GM23248 (cell line): Measurements from ENCODE around the gene MAP1S.

Source experiments
- EZH2 ChIP-seq: fragments of 200-600 bp; sonication (generic); IDR thresholded peaks from 2 replicates; pipeline ENCODE4 v1.6.1; 2018; ENCODE audit warnings: antibody characterized with exemption, mild to moderate bottlenecking; ENCODE audit not compliant: insufficient read depth, poor library complexity, severe bottlenecking
- EZH2phosphoT487 ChIP-seq: fragments of 200-600 bp; sonication (generic); IDR thresholded peaks from 2 replicates; pipeline ENCODE4 v1.6.1; 2018; ENCODE audit warnings: antibody characterized with exemption, moderate library complexity, mild to moderate bottlenecking, low read depth; ENCODE audit not compliant: insufficient read depth

- no peak for TF ChIP-seq EZH2
- no peak for TF ChIP-seq EZH2phosphoT487
Measured at GRCh38 chr19:17743874-17744580, 24.7 kb downstream of the MAP1S start.
